ENCODE results near the gene KCNH5.

Gene KCNH5

GRCh38 chr14:62673014-62673755, 372.1 kb downstream of the KCNH5 start:
- TF ChIP-seq GATA3 (IDR thresholded peaks at IDR 0.05; ENCODE audit: low read depth, low read length) (no peak), GATA2 (IDR thresholded peaks at IDR 0.05; ENCODE audit: low read depth, low read length) (no peak)

- no peak for TF ChIP-seq GATA3 (IDR thresholded peaks at IDR 0.05; ENCODE audit: low read depth, low read length)
Observed at GRCh38 chr14:62670526-62670925, 374.7 kb downstream of the KCNH5 start.

DNA sequence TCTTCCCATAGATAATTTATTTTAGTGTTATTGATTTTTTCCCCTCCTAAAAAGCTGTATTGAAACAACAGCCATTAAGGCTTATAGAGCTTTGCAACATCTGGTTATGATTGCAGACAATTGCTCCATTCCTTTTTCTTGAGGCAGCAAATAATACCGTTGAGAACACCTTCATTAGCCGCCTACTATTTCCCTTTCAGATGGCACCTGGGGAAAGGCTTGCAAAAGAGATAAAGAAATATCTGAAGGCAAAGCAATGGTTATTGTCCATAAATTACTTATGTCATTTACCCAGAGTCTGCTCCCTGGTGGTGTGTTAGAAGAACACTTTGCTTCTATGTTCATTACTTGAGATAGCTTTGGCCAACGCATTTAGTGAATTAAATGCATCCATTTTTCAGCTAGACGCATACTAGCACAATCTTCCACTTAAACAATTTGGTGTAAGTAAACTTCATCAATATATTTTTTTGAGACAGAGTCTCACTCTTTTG, 377.8 kb downstream of the KCNH5 start:
- no peak for TF ChIP-seq GATA3 (IDR thresholded peaks at IDR 0.05; ENCODE audit: low read depth, low read length)
- TF ChIP-seq GATA2 (IDR thresholded peaks at IDR 0.05; ENCODE audit: low read depth, low read length): no peak

DNA sequence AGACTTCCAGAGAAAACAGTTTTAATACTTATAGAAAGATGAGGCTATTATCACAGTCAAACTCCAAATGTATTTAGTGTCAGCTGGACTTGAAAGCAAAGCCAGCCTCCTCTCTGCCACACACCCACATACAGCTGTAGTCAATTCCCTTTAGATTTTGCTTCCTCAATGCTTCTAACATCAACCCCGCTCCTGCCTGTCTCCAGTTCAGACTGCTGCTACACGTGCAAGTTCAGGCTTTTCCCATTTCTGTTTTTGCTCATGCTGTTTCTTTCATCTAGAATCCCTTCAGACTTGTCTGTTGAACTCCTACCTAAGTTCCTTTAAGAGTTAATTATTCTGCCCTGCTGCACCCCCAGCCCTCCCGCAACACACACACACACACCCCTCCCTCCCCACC, 380.0 kb downstream of the KCNH5 start:
- TF ChIP-seq GATA2 (IDR thresholded peaks at IDR 0.05; ENCODE audit: low read depth, low read length): no peak

GRCh38 chr14:62663456-62663821, 381.8 kb downstream of the KCNH5 start:
- TF ChIP-seq GATA3 (IDR thresholded peaks at IDR 0.05; ENCODE audit: low read depth, low read length) (no peak), GATA2 (IDR thresholded peaks at IDR 0.05; ENCODE audit: low read depth, low read length) (no peak)

- TF ChIP-seq GATA2 (IDR thresholded peaks at IDR 0.05; ENCODE audit: low read depth, low read length) (no peak), GATA3 (IDR thresholded peaks at IDR 0.05; ENCODE audit: low read depth, low read length) (no peak)
Observed at GRCh38 chr14:62662811-62663455, 382.3 kb downstream of the KCNH5 start.

DNA sequence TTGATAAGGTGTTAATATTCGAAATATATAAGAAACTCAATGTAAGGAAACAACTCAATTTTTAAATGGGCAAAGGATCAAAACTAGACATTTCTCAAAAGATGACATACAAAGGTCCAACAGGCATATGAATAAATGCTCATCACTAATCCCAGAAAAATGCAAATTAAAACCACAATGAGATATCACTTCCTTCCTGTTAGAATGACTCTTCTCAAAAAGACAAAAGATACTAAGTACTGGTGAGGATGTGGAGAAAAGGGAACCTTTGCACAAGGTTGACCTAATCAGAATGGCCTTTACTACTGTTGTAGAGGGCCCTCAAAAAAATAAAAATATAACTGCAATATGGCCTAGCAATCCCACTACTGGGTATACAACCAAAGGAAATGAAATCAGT, 383.4 kb downstream of the KCNH5 start:
- no peak for TF ChIP-seq GATA3 (IDR thresholded peaks at IDR 0.05; ENCODE audit: low read depth, low read length)
- no peak for TF ChIP-seq GATA2 (IDR thresholded peaks at IDR 0.05; ENCODE audit: low read depth, low read length)

GRCh38 chr14:62658631-62659030, 386.6 kb downstream of the KCNH5 start:
- TF ChIP-seq GATA2 (IDR thresholded peaks at IDR 0.05; ENCODE audit: low read depth, low read length) (no peak), GATA3 (IDR thresholded peaks at IDR 0.05; ENCODE audit: low read depth, low read length) (no peak)

DNA sequence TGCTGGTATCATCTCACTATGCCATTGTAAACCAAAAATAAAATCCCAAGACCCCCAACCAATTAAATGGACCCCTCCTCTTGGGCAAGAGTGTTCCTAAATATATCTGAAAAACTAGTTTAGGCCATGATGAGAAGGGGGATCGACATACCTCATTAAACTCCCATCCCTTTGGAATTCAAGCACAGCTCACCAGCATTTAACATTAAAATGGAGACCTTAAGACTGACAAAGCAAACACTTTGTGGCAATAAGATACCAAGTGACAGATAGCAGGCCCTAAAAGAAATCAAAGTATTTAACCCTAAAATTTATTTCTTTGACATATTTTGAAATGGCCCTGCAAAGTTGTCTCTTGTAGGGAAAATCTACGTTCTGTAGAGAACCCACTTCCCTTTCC, 387.9 kb downstream of the KCNH5 start:
- TF ChIP-seq GATA2 (IDR thresholded peaks at IDR 0.05; ENCODE audit: low read depth, low read length) (no peak), GATA3 (IDR thresholded peaks at IDR 0.05; ENCODE audit: low read depth, low read length) (no peak)

DNA sequence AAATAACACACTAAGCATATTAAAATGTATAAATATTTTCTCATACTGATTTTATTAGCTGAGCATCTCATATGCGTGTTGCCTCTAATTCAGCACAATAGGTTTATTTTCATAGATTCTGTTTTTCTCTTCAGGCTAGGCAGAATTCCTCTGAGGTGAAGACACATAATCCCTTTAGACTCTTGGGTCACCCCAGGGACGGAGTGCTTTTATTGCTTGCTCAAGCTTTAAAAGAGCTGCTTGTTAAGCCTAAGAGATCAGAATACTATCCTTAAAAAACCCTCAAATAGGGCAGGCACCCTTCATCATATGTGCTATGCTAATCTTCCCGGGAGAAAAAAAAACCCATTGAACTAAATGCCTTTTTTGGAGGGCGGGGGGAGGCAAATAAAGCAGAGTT, 390.1 kb downstream of the KCNH5 start:
- TF ChIP-seq GATA3 (IDR thresholded peaks at IDR 0.05; ENCODE audit: low read depth, low read length): no peak
- TF ChIP-seq GATA2 (IDR thresholded peaks at IDR 0.05; ENCODE audit: low read depth, low read length): no peak

DNA sequence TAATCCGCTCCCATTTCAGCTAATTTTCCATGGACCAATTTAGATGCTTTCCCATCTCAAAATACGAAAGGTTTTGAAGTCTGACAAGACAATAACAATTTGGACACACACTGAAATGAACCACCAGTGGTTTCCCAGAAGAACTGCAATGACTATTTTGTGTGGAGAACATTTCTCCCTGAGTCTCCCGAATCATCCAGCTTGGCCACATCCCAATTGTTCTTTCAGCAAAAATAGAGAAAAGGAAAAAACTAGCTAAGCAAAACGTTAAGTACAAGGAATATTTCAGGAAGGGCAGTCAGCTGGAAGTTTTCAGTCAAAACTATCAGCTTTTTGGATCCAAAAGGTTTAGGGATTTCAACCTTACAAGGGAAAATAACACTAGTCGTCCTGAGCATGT, 390.6 kb downstream of the KCNH5 start:
- TF ChIP-seq GATA2 (IDR thresholded peaks at IDR 0.05; ENCODE audit: low read depth, low read length): no peak
- no peak for TF ChIP-seq GATA3 (IDR thresholded peaks at IDR 0.05; ENCODE audit: low read depth, low read length)

Measured in SH-SY5Y (cell line).